GM19324 (cell line): Measurements from ENCODE around the gene ERCC6.

ENCODE experiments used
- ATAC-seq: cut with Tn5 transposase; IDR thresholded peaks from one replicate; pipeline ENCODE4 v1.9.1; 2021; ENCODE audit warnings: mild to moderate bottlenecking, moderate library complexity; ENCODE audit not compliant: unreplicated experiment, low FRiP score

ERCC6 gene

GRCh38 chr10:49516216-49516970, 22.5 kb downstream of the ERCC6 start:
- no peak for ATAC-seq

GRCh38 chr10:49512121-49512809, 26.7 kb downstream of the ERCC6 start:
- no peak for ATAC-seq

- ATAC-seq = no peak
Observed at GRCh38 chr10:49509771-49510303, 29.1 kb downstream of the ERCC6 start.

- no peak for ATAC-seq
Observed at GRCh38 chr10:49508654-49509053, 30.3 kb downstream of the ERCC6 start.

GRCh38 chr10:49508249-49508648, 30.7 kb downstream of the ERCC6 start:
- no peak for ATAC-seq

GRCh38 chr10:49505589-49505988, 33.3 kb downstream of the ERCC6 start:
- ATAC-seq = no peak

- ATAC-seq = no peak
Observed at GRCh38 chr10:49505076-49505475, 33.8 kb downstream of the ERCC6 start.

GRCh38 chr10:49504528-49504927, 34.4 kb downstream of the ERCC6 start:
- ATAC-seq = no peak

GRCh38 chr10:49502358-49502757, 36.6 kb downstream of the ERCC6 start:
- no peak for ATAC-seq

GRCh38 chr10:49500412-49500811, 38.5 kb downstream of the ERCC6 start:
- ATAC-seq = no peak

GRCh38 chr10:49499305-49499851, 39.5 kb downstream of the ERCC6 start:
- ATAC-seq = no peak

- no peak for ATAC-seq
Observed at GRCh38 chr10:49498425-49498824, 40.5 kb downstream of the ERCC6 start.

GRCh38 chr10:49497358-49497757, 41.6 kb downstream of the ERCC6 start:
- ATAC-seq = no peak

- ATAC-seq = no peak
Observed at GRCh38 chr10:49488056-49488717, 50.7 kb downstream of the ERCC6 start.

- no peak for ATAC-seq
Observed at GRCh38 chr10:49486738-49487137, 52.2 kb downstream of the ERCC6 start.

GRCh38 chr10:49486009-49486408, 52.9 kb downstream of the ERCC6 start:
- no peak for ATAC-seq

GRCh38 chr10:49484486-49485235, 54.3 kb downstream of the ERCC6 start:
- no peak for ATAC-seq

GRCh38 chr10:49478819-49479218, 60.1 kb downstream of the ERCC6 start:
- no peak for ATAC-seq

- ATAC-seq = no peak
Observed at GRCh38 chr10:49474901-49475300, 64.0 kb downstream of the ERCC6 start.

- ATAC-seq = no peak
Observed at GRCh38 chr10:49471532-49471931, 67.4 kb downstream of the ERCC6 start.
